ENCODE results near the gene ADRA2C. TPM values are rescaled to one million over a fixed set of nuclear protein-coding genes. Genes with fewer than 3 reads are reported as not detected.

Gene ADRA2C
- total and polyA plus RNA-seq, 2 of the 13 experiments (the other 11 are each of a cell fraction or from before 2014, with no cell fraction given) = 15.4 to 69.7 TPM

- TF ChIP-seq, protein P1, sequence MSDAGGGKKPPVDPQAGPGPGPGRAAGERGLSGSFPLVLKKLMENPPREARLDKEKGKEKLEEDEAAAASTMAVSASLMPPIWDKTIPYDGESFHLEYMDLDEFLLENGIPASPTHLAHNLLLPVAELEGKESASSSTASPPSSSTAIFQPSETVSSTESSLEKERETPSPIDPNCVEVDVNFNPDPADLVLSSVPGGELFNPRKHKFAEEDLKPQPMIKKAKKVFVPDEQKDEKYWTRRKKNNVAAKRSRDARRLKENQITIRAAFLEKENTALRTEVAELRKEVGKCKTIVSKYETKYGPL (CRISPR knock-in tag; IDR thresholded peaks at IDR 0.05) = no peak
- TF ChIP-seq MLXIP (CRISPR knock-in tag; IDR thresholded peaks at IDR 0.05; ENCODE audit: borderline replicate concordance) (no peak), MXD1 (CRISPR knock-in tag; IDR thresholded peaks at IDR 0.05) (no peak), MYC (CRISPR knock-in tag; IDR thresholded peaks at IDR 0.05; ENCODE audit: borderline replicate concordance) (no peak), ZNF235 (CRISPR knock-in tag; IDR thresholded peaks at IDR 0.05; ENCODE audit: borderline replicate concordance) (no peak)
- TF ChIP-seq, protein P2, sequence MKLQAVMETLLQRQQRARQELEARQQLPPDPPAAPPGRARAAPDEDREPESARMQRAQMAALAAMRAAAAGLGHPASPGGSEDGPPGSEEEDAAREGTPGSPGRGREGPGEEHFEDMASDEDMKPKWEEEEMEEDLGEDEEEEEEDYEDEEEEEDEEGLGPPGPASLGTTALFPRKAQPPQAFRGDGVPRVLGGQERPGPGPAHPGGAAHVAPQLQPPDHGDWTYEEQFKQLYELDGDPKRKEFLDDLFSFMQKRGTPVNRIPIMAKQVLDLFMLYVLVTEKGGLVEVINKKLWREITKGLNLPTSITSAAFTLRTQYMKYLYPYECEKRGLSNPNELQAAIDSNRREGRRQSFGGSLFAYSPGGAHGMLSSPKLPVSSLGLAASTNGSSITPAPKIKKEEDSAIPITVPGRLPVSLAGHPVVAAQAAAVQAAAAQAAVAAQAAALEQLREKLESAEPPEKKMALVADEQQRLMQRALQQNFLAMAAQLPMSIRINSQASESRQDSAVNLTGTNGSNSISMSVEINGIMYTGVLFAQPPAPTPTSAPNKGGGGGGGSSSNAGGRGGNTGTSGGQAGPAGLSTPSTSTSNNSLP (IDR thresholded peaks at IDR 0.05; ENCODE audit: low read depth, low read length) = no peak
- TF ChIP-seq, protein P3, sequence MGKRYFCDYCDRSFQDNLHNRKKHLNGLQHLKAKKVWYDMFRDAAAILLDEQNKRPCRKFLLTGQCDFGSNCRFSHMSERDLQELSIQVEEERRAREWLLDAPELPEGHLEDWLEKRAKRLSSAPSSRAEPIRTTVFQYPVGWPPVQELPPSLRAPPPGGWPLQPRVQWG (CRISPR knock-in tag; IDR thresholded peaks at IDR 0.05; ENCODE audit: borderline replicate concordance, low read depth) = no peak
Measured at GRCh38 chr4:3719191-3719590, 47.0 kb upstream of the ADRA2C start (continued).

Data from HepG2 (cell line).